GM23338 (cell line): ENCODE data around the gene CDH4. TPM values are rescaled to one million over a fixed set of nuclear protein-coding genes. Genes with fewer than 3 reads are reported as not detected.
A peak's percentile ranks its signal among the peaks of the same experiment; 100 is the strongest.

Source experiments
- ATAC-seq: fragments of 200-7000 bp; cut with Tn5 transposase; 3 replicates; pipeline ENCODE4 v1.9.1; 2020
- DNase-seq: peaks from one replicate; pipeline ENCODE4 v3.0.0-alpha.2; 2015; ENCODE audit warnings: low spot score
- H2AFZ ChIP-seq: fragments of 200-600 bp; sonication (generic); 2 replicates; pipeline ENCODE4 v1.8.0; 2016; ENCODE audit warnings: antibody characterized with exemption, mild to moderate bottlenecking, moderate library complexity
- H3F3A ChIP-seq: fragments of 200-600 bp; sonication (generic); replicated peaks from 2 replicates; pipeline ENCODE4 v1.8.0; 2017; ENCODE audit warnings: antibody characterized with exemption, mixed run types, low read depth
- H3K27ac ChIP-seq: fragments of 200-600 bp; sonication (generic); 2 replicates; pipeline ENCODE4 v1.6.1; 2016; ENCODE audit warnings: low read depth
- H3K27me3 ChIP-seq: fragments of 200-600 bp; sonication (generic); 2 replicates; pipeline ENCODE4 v1.8.0; 2016; ENCODE audit warnings: mild to moderate bottlenecking, mixed run types, moderate library complexity; ENCODE audit not compliant: insufficient read depth
- H3K36me3 ChIP-seq: fragments of 200-600 bp; sonication (generic); 2 replicates; pipeline ENCODE4 v1.8.0; 2016; ENCODE audit warnings: mild to moderate bottlenecking; ENCODE audit not compliant: insufficient read depth
- H3K4me1 ChIP-seq: fragments of 200-600 bp; sonication (generic); 2 replicates; pipeline ENCODE4 v1.8.0; 2016; ENCODE audit warnings: mild to moderate bottlenecking, moderate library complexity; ENCODE audit not compliant: insufficient read depth
- H3K4me2 ChIP-seq: fragments of 200-600 bp; sonication (generic); 2 replicates; pipeline ENCODE4 v1.7.1; 2017; ENCODE audit warnings: mixed run types
- H3K4me3 ChIP-seq: fragments of 200-600 bp; sonication (generic); 2 replicates; pipeline ENCODE4 v1.6.1; 2016; ENCODE audit warnings: mixed run types
- H3K79me2 ChIP-seq: fragments of 200-600 bp; sonication (generic); replicated peaks from 2 replicates; pipeline ENCODE4 v1.8.0; 2017; ENCODE audit warnings: mild to moderate bottlenecking; ENCODE audit not compliant: insufficient read depth
- H3K9me2 ChIP-seq: fragments of 200-600 bp; sonication (generic); 2 replicates; pipeline ENCODE4 v1.8.0; 2017; ENCODE audit not compliant: insufficient read depth
- H4K20me1 ChIP-seq: fragments of 200-600 bp; sonication (generic); replicated peaks from 2 replicates; pipeline ENCODE4 v1.8.0; 2017; ENCODE audit warnings: mild to moderate bottlenecking; ENCODE audit not compliant: insufficient read depth
- H3K27ac Mint-ChIP-seq: 2 replicates; pipeline ENCODE4 v1.8.0; 2020; ENCODE audit warnings: inconsistent platforms, mild to moderate bottlenecking, moderate library complexity, mixed read lengths
- H3K27me3 Mint-ChIP-seq: 3 replicates; pipeline ENCODE4 v1.8.0; 2022; ENCODE audit warnings: low read depth, mild to moderate bottlenecking, moderate library complexity, mixed read lengths, inconsistent platforms; ENCODE audit not compliant: insufficient read depth, poor library complexity
- H3K36me3 Mint-ChIP-seq: 3 replicates; pipeline ENCODE4 v1.8.0; 2021; ENCODE audit warnings: low read depth, mild to moderate bottlenecking, inconsistent platforms, moderate library complexity, mixed read lengths
- H3K4me1 Mint-ChIP-seq: 3 replicates; pipeline ENCODE4 v1.8.0; 2020; ENCODE audit warnings: mild to moderate bottlenecking, inconsistent platforms, mixed read lengths
- H3K4me3 Mint-ChIP-seq: 3 replicates; pipeline ENCODE4 v1.8.0; 2021; ENCODE audit warnings: moderate library complexity, mild to moderate bottlenecking, inconsistent platforms, mixed read lengths
- H3K9me3 Mint-ChIP-seq: 3 replicates; pipeline ENCODE4 v1.8.0; 2020; ENCODE audit warnings: moderate library complexity, mild to moderate bottlenecking, inconsistent platforms, mixed read lengths
- CTCF ChIP-seq, 2 experiments: fragments of 200-600 bp in 1 of 2; sonication (generic) in 1 of 2; conservative IDR thresholded peaks; 2 replicates each; pipeline versions ENCODE4 v1.5.1 to v1.6.1; 2016 to 2017; ENCODE audit warnings: antibody characterized with exemption in 2 of 2, low read depth in 2 of 2, mild to moderate bottlenecking in 2 of 2, moderate library complexity in 1 of 2
- ETS1 ChIP-seq: IDR thresholded peaks from 2 replicates; pipeline ENCODE4 v1.6.1; 2016; ENCODE audit warnings: antibody characterized with exemption
- EZH2 ChIP-seq: fragments of 200-600 bp; sonication (generic); IDR thresholded peaks from one replicate; pipeline ENCODE4 v1.8.0; 2017; ENCODE audit warnings: antibody characterized with exemption, mild to moderate bottlenecking, low read depth; ENCODE audit not compliant: unreplicated experiment
- EZH2phosphoT487 ChIP-seq: fragments of 200-600 bp; sonication (generic); IDR thresholded peaks from one replicate; pipeline ENCODE4 v1.8.1; 2018; ENCODE audit warnings: antibody characterized with exemption; ENCODE audit not compliant: unreplicated experiment
- JUNB ChIP-seq: IDR thresholded peaks from one replicate; pipeline ENCODE4 v1.6.1; 2016; ENCODE audit warnings: antibody characterized with exemption; ENCODE audit not compliant: unreplicated experiment
- NANOG ChIP-seq: IDR thresholded peaks from 2 replicates; pipeline ENCODE4 v1.6.1; 2016; ENCODE audit warnings: antibody characterized with exemption, borderline replicate concordance
- POLR2AphosphoS5 ChIP-seq: IDR thresholded peaks from 2 replicates; pipeline ENCODE4 v1.6.1; 2016; ENCODE audit warnings: antibody characterized with exemption, low read depth
- REST ChIP-seq: IDR thresholded peaks from one replicate; pipeline ENCODE4 v1.6.1; 2018; ENCODE audit warnings: antibody characterized with exemption; ENCODE audit not compliant: unreplicated experiment
- ZNF114 ChIP-seq: fragments of 250-450 bp; sonication (Bioruptor Pico); IDR thresholded peaks from 2 replicates; pipeline ENCODE4 v1.5.0; 2020; ENCODE audit warnings: mild to moderate bottlenecking, moderate library complexity
- ZNF331 ChIP-seq: fragments of 250-450 bp; sonication (Bioruptor Pico); IDR thresholded peaks from 2 replicates; pipeline ENCODE4 v1.5.0; 2020; ENCODE audit warnings: low read depth, mild to moderate bottlenecking, moderate library complexity
- polyA plus RNA-seq: library from polyadenylated mRNA; unstranded; fragments of >200 nt; fragmentation: Nextera tagmentation; extraction: Ambion mirVana; gene quantifications from 2 replicates; pipeline ENCODE4 v1.2.1, GENCODE V29; 2016
- total RNA-seq: library from RNA; depleted of rRNA; stranded (reverse); fragments of >200 nt; shearing (Covaris generic); gene quantifications from 2 replicates; pipeline ENCODE4 v1.2.3, GENCODE V29; 2014

CDH4 gene
- total and polyA plus RNA-seq, 2 experiments from 2014 or later = 1.2 to 4.2 TPM

GRCh38 chr20:61333484-61334108 is 81.5 kb downstream of the CDH4 start (continued):
- TF ChIP-seq ZNF331 (CRISPR knock-in tag) = no peak
- TF ChIP-seq ZNF114 (CRISPR knock-in tag) = no peak
- no peak for TF ChIP-seq POLR2AphosphoS5
- TF ChIP-seq EZH2phosphoT487 = no peak
- TF ChIP-seq CTCF (conservative IDR thresholded peaks at IDR 0.05; ENCODE audit: low read depth in 2 of 2) = no peak
- no peak for TF ChIP-seq EZH2
- TF ChIP-seq NANOG = no peak
- no peak for TF ChIP-seq JUNB

- Histone ChIP-seq H3K9me2 (no peaks in the 10 kb centered on the region), H4K20me1 (no peaks in the 10 kb centered on the region), H3K4me1 (no peaks in the 10 kb centered on the region), H3K4me3 (no peak overlapping the region), H2AFZ (no peak overlapping the region), H3F3A (no peaks in the 10 kb centered on the region), H3K27ac (no peak overlapping the region), H3K4me2 (no peak overlapping the region), H3K79me2 (no peaks in the 10 kb centered on the region), H3K27me3 (peaks cover 12% of the 10 kb centered on the region; the same call in 1 of the 2 replicates), H3K36me3 (no peaks in the 10 kb centered on the region)
- ATAC-seq (no peak), DNase-seq (no peak)
- TF ChIP-seq ETS1 (no peak), REST (peak; percentile 41)
- Mint-ChIP-seq H3K9me3 (peaks cover 9% of the 10 kb centered on the region; the same call in 2 of the 3 replicates), H3K4me3 (no peak overlapping the region), H3K4me1 (no peaks in the 10 kb centered on the region), H3K27ac (no peak overlapping the region), H3K27me3 (peaks cover 2% of the 10 kb centered on the region), H3K36me3 (peaks cover 4% of the 10 kb centered on the region; the same call in 2 of the 3 replicates)
Observed at GRCh38 chr20:61340157-61340556, 88.1 kb downstream of the CDH4 start.
